ENCODE data around the gene SOBP.

Gene SOBP

DNA sequence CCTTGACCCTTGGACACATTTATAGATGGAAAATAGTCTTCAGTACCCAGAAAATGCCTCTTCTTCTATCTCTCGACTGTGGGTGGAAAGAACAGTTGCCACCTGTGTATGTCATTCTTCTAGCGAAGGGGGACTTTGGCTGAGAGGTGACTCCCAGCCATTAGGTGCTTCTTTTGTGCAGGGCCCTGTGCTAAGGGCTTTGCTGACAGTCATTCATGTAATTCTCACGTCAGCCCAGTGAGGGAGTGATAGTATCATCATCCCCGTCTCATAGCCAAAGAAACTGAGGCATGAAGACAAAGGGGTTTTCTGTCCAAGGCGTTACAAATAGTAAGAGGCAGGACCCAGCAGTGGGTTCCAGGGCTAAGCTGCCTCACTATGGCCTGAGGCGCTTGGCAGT, 173.4 kb downstream of the SOBP start:
- DNase-seq: no peak

DNA sequence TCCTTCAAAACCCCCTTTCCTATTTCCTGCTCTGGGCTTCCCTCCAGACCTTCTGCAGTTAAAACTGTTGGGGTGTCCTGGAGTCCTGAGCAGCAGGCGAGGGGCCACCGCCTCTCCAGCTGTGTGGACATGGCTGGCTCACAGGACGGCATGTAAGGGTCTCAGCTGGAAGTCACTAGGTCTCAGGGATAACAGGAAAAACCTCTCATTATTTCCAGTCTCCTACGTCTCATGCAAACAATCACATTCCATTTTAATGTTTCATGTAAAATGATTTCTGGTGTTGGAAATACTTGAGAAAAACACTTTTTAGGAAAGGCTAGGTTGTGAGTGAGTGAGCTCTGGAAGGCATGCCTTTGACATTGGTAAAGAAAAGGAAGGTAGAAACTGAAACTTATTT, 175.5 kb downstream of the SOBP start:
- DNase-seq: no peak

DNA sequence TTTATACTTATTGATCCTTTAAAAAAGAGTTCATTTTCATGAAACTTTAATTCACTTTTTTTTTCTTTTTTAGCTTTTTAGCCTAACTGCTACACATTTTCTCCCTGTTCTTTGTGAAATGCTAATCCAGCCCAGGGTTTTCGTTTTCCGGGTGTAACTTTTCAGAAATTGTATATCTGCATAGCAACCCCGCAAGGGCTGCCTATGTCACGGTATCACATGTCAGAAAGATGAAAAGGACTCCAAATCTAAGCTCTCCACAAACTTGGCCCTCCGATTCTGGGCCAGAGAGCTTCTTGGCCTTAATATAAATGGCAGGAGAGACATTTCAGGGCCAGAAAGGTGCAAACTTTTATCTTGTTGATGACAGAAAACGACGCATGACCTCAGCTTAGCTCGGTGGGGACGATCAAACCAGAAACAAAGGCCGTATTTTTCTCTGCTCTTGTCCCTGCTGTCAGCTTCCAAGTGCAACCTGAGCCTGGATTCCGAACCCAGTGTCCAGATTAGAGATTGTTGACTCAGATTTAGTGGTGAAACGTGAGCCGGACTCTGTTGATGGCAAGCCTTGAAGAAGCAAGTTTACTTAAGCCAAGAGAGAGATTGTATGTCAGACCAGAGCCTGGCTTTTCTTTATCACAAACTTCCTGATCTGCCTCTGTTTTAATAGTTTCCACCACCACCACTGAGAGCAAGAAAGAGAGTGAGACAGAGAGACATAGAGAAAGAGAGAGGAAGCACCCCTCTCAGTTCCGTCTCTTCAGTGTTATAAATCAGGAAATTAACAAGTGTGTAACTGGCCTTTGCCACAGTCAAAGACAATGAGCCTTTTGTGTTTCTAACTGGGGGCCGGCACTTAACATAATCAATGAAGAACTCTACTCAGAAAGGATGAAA, 176.4 kb downstream of the SOBP start:
- no peak for DNase-seq

DNA sequence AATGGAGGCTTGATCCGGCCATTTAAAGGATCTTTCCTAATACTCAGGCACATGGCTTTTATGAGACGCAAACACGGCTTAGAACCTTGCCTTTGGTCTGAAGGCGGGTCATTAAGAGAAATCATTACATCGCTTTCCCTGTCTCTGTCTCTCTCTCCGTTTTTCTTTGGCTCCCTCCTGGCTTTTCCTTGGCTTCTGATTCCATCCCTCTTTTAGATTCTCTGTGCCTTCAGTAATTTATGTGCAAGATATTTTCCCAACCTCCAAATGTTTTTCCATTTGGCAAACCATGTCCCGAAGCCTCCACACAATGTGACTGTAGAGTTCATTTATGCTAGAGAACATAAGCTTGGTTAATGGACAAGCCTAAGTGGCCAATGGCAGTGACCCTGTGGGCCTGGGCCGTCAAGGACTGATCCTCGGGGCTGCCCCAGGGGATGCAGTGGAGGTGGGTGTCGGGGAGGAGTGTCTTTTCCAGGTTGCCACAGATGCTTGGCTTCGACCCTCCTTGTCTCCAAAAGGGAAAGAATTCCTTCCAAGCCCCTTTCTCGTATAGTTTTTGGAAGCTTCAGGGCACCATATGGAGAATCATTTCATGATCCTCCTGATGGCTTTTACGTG, 177.2 kb downstream of the SOBP start:
- DNase-seq: no peak

DNA sequence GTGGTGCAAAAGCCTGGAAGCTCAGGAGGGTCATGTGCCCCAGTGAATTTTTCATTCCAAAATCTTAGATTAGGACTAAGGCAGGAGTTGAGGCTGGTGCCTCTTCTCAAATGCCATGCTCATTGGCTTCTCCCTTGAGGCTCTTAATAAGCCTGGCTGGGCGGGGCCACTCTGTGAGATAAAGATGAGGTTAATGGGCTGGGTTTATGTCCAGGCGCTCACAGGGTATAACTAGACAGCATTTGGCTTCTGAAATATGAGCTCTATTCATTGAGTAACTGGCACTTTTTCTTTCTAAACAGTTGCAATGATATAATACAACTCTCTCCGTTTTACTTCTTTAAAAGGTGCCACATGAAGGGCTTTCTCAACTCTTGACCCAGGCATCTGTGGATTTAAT, 177.9 kb downstream of the SOBP start:
- DNase-seq: no peak

DNA sequence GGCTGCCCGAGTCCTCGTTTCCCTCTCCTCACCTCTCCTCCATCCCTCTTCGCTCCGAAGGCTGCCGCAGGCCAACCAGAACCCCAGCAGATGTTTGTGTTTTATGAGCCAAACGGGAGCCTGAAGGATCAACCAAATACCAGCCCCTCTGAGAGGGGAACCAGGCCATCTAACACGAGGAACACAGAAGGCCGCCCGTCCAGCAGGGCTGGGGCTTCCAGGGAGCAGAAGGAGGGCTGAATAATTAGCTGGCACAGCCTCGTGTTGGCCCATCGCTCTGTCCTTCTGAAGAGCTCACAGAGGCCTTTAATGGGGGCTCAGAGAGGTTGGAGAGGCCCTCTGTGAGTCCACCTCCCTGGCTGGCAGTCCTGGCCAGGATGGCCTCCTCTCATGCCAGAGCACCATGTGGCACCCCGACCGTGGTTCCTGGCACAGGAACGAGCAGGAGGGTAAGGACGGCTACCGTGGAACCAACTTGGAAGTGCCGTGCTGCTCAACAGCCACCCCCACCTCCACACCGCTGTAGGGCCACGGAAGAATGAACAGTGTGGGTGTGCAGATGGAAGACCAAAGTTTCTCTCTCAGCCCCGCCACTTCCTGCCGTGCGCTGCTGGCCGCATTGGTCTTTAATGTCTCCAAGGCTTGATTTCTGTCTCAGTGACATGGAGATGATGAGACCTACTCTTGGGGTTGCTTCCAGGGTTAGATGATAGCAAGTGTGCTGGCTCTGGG, 179.0 kb downstream of the SOBP start:
- DNase-seq: no peak

DNA sequence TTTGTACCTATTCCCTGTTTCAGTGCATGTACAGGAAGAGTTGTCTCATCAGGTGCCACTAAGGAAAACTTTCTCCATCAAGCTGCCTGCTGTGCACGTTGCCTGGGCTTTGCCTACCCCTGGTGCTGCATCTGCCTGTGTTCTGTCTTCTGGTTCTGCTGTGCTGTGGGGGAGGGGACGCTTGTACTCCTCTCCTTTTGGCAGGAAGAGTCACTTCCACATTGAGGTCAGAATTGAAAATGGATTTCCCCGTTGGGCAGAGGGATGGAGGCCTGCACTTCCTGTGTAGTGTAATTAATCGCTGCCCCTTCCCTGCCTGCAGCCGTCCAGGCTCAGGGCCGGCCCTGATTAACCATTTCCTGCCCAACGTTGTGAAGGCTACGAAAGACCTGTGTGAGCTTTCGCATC, 180.9 kb downstream of the SOBP start:
- no peak for DNase-seq

DNA sequence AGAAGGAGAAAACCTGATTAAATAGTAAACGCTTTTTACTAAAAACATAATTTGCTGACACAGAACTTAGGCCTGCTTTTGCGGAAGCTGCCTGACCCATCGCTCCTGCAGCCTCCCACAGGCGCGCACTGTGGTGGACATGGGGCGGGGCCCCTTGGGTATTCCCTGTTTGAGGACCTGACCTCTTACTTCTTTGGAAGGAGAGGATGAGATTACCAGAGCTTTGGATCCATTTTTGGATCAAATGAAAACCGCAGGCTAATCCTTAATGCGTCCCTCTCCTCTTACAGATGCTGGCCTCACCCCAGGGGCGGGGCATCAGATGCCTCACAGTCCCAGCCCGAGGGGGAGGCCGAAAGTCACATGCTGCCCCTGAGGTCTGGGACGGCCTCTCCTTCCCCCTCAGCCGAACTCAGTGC, 183.2 kb downstream of the SOBP start:
- no peak for DNase-seq

DNA sequence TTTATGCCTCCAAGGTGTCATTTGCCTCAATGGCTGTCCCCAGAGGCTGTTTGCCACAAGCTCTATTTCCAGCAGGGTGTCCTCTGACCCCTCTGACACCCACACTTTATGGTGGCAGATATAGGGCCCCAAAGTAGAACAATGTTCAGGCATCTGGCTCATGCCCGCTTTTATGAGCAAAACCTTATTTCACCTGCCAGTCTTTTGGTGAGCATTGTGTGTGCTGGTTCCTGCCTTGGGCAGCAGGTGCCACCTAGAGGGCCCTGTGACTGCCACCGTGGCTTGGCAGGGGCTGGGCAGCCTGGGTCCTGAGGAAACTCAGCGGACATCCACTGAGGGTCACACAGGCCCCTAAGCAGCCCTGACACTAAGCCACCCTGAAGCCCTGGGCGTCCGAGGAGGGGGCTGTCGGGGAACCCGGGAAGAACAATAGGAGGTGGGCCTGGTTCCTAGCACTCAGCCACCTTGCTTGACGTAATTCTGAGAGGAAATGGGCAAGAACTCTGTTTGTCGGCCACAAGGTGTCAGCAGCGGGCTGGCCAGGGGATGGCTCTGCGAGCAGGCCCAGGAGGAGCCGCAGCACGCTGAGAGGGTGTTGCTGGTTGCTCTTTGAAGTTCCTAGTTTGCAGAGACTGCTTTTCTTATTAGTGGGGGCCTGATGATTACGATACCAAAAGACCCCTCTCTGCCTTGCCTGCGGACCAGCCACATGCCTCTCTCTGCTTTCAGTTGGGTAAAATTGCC, 185.2 kb downstream of the SOBP start:
- DNase-seq: peak; percentile 91

DNA sequence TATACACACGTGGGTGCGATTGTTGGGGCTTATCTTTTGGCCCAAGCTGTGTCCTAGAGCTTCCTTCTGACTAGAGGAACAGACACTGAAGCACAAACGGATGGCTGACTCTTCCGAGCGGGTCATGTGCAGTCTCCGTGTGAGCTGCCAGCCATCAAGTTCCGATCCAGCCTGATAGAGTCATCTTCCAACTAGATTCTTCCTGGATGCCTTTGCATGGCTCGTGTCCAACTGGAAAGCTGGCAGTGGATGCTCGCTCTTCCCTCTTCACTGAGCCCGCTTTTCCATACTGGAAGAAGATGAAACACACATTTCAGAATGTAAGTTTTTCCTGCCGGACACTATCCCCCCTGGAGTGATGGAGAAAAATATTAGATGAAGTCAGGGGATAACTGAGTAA, 186.1 kb downstream of the SOBP start:
- no peak for DNase-seq

DNA sequence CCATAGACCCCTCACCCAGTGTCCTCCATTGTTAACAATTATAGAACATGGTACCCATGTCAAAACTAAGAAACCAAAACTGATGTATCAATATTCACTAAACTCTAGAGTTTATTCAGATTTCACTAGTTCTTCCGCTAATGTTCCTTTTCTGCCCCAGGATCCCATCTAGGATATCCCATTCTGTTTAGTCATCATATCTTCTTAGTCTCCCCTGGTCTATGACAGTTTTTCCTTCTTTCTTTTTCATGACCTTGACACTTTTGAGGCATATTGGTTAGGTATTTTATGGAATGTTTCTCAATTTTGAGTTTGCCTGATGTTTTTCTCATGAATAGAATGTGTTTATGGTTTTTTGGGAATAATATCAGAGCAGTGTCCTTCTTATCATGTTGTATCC, 187.5 kb downstream of the SOBP start:
- no peak for DNase-seq

DNA sequence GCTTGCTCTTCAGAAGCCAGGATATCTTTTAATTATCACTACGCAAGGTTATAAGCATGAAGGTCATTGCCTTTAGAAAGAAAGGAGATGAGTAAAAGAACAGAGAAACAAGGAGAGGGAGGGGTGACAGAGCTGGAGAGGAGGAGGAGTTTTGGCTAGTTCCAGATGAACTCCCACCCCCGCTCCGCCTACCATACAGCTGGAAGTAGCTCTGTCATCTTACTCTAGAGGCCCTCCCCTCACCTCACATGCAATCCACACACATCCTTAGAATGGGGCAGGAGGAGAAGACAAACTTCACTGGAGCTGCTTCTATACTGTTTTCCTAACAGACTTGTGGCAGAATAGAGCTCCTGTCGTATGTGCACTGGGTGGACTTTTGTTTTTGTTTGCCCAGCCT, 189.5 kb downstream of the SOBP start:
- DNase-seq: no peak

DNA sequence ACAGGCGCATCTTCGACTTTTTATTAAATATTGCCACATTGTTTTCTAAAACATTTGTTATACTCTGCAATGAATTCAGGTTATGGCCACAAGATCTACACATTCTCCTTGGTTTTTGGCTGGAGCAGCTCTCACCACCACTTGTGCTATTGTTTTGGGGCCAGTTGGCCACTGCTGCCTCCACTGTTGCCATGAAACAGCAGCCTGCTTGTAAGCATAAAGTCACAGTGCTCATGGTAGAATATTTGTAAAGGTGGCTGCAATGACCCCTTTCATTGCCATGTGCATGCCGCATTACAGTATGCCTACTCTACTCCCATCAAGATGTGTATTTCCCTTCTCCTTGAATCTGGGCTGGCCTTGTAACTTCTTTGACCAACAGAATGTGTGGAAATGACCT, 192.8 kb downstream of the SOBP start:
- no peak for DNase-seq

DNA sequence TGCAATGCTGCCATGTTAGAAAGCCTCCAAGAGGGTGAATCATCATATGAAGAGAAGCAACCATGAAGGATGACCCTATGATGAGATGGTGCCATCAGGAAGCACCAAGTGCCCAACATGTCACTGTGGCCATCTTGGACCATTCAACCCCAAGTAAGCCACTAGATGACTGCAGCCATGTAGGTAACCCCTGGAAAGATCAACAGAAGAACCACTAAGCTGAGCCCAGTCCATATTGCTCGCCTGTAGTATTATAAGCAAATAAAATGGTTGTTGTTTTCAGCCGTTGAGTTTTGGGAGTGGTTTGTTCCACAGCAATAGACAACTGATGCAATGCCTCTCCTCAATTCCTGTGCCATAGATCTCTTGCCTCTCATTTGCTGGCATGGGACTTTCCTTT, 193.3 kb downstream of the SOBP start:
- no peak for DNase-seq

DNA sequence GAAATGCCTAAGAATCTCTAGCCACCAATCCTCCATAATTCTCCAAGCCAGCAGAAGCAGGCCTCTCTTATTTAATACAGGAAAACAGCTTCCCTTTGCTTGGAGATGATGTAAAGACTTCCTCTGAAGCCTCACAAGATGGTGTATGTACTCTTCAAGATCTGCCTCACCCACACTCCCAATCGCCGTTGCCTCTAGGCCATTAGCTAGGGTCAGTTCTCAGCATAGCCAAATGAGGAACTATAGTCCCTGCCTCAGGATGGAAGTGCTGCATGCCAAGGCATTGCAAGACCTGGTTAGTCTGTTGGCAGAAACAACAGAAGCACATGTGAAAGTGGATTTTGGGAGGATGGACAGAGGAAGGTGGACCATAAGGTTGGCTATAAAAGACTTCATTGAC, 195.1 kb downstream of the SOBP start:
- no peak for DNase-seq

DNA sequence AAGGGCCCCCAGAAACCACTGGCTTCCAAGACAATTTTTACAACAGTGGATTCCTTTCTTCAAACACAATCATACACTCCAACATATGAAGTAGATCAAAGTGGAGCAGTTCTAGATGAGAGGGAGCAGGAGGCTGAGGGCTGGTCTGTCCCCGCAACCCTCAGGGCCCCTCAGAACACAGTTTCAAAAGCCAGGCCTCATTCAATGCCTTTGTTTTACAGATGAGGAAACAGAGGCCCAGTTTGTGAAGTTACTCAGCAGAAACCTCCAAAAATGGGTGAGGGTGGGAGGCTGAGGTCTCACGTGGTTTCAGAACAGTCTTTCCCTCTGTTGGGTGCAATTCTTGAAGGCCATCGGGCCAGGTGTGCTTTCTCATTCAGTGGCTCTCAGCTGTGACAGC, 199.3 kb downstream of the SOBP start:
- DNase-seq: no peak

DNA sequence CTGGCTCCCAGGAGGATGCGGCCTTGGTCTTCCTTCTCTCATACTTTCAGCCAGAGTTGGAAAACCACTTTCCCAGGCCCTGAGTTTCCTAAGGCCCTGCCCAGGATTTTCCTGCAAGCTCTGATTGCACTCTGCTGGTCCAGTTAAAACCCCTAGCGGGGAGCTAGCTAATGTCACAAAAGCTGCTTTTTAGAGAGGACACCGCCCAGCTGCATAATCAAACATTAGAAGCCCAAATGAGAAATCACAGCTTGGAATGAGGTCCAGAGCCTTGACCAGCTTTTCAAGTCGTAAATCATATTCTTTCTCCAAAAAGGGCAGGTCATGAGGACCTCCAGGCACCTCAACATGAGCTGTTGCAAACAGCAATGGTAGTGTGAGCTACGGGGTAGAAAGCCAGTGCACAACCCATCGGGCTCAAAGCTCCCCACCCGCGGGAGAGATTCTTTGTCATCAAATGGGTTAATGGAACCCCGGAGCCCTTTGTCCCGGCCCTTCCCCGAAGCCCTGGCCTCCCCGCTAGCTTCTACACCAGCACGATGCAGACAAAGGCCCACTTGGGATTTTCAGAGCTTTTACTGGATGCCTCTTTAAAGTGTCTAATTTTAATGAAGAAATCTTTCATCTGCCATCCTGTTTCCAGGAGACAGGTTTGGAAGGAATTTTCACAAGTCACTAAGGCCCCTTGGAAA, 200.2 kb downstream of the SOBP start:
- no peak for DNase-seq

DNA sequence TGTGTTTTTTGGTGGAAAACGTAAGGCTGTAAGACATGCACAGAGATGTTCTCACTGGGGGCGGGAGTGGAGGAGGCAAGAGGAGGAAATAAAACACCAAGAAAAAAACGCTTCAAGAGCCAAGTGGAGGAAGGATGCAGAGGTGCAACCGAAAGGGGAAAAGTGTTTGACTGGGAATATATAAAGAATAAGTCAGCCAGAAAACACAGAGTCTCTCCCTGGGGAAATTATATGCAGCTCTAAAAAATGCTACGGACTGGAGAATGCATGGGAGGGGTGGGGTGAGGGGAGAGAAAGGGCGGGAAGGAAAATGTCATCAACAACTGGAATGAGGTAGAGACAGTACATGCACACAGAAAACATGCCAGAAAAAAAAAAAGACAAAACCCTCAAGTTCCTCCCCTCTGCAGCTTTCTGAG, 200.7 kb downstream of the SOBP start:
- no peak for DNase-seq

DNA sequence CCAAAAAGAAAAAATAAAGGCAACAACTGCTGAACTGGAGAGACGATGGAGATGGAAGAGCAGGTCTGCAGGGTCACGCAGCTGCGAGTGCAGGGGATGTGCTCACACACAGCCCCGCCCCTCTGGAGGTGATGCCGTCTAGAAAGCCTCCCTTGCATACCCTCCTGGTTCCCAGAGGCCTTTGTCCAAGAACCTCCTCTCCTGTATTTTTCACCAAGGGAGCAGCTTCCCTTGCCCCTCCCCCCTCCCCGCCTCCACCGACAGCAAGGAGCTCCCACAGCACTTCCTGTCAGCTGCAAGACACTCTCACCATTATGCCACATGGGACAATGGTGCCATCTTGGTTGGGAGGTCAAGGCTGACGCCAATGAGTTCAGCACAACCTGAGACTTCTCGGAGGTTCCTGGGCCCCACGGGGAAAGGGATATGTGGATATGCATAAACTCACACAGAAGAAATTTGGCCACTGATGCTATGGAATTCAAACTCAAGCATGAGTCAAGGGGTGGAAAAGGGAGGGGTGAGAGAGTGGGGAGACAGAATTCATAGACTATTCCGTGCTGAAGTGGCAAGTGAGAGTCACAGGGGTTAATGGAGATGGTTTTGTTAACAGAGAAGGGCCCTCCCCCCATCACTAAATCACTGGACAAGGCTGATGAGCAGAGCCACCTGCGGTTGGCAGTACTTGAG, 201.3 kb downstream of the SOBP start:
- no peak for DNase-seq

DNA sequence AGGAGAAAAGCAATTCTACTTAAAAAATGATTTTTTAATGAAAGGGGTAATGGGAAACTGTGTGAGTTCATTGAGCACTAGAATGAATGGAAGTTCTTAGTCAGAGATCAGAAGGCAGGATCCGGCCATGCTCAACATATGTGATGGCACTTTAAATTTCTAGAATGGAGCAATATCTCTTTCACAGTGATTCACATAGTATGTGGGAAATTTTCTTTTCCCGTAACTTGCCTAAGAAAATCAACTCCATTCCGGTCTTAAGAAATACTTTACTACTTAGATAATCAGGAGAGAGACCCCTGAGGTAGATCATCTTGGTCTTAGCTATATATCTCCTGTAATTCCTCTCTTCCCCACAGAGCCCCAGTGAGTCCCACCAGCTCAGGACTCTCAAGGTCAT, 202.4 kb downstream of the SOBP start:
- no peak for DNase-seq

DNA sequence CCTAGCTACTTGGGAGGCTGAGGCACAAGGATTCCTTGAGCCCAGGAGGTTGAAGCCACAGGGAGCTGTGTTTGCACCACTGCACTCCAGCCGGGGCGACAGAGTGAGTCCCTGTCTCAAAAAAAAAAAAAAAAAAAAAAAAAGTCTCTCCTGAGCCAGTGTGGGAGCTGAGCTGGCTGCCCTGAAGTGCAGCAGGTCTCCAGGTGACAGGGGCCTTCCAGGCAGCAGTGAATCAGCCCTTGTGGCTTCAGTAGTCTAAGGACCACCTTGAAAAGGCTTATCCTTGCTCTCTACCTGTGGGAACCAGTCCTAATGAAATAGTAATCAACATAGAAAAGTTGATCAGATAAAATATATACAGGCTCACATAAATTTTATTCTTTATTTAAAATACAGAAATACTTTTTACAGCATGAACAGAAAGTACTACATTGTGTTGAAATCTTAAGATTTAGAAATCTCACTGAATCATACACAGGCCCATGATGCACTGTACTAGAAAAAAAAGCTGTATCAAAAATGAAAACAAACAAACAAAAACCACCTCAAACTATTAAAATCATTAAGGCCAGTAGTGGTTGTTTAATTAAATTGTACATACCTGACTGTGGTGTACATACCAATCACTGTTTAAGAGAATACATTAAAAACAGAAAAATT, 205.3 kb downstream of the SOBP start:
- no peak for DNase-seq
